WTC11 (cell line): ENCODE results near the gene SUPT3H.

ENCODE experiments used
- CBFB ChIP-seq: sonication (generic); formaldehyde crosslinking; IDR thresholded peaks from 2 replicates; pipeline ENCODE4 v1.8.1; 2022; ENCODE audit warnings: mild to moderate bottlenecking, low read depth, missing genetic modification reagents
- E2F4 ChIP-seq: sonication (generic); formaldehyde crosslinking; IDR thresholded peaks from 2 replicates; pipeline ENCODE4 v1.8.1; 2022; ENCODE audit warnings: low read depth, mild to moderate bottlenecking, moderate library complexity, missing genetic modification reagents, borderline replicate concordance
- TF ChIP-seq, protein P1 (sequence below): sonication (generic); formaldehyde crosslinking; IDR thresholded peaks from 2 replicates; pipeline ENCODE4 v1.8.1; 2023; ENCODE audit warnings: mild to moderate bottlenecking, missing genetic modification reagents
- TF ChIP-seq, protein P2 (sequence below): fragments of 200-600 bp; IDR thresholded peaks from 2 replicates; pipeline ENCODE4 v1.8.0; 2022; ENCODE audit warnings: antibody characterized with exemption

DNA sequence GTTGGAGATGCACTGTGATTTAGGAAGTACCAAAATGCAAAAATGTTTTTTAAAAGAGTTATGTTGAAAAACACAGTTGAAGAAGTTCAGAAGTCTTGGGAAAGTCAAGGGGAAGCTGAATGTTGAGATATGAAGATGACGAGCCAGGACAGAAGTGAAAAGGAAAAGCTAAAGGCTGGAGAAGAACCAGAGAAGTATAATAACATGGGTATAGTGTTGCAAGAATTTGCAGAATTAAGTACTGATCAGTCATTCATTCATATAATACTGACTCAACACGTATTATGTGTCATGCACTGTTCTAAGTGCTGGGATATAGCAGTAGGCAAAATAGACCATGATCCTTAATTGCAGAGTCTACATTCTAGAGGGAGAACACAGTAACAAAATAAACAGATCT lies 557.4 kb downstream of the SUPT3H start:
- TF ChIP-seq, protein P1, sequence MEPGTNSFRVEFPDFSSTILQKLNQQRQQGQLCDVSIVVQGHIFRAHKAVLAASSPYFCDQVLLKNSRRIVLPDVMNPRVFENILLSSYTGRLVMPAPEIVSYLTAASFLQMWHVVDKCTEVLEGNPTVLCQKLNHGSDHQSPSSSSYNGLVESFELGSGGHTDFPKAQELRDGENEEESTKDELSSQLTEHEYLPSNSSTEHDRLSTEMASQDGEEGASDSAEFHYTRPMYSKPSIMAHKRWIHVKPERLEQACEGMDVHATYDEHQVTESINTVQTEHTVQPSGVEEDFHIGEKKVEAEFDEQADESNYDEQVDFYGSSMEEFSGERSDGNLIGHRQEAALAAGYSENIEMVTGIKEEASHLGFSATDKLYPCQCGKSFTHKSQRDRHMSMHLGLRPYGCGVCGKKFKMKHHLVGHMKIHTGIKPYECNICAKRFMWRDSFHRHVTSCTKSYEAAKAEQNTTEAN (CRISPR knock-in tag): no peak
- TF ChIP-seq, protein P2, sequence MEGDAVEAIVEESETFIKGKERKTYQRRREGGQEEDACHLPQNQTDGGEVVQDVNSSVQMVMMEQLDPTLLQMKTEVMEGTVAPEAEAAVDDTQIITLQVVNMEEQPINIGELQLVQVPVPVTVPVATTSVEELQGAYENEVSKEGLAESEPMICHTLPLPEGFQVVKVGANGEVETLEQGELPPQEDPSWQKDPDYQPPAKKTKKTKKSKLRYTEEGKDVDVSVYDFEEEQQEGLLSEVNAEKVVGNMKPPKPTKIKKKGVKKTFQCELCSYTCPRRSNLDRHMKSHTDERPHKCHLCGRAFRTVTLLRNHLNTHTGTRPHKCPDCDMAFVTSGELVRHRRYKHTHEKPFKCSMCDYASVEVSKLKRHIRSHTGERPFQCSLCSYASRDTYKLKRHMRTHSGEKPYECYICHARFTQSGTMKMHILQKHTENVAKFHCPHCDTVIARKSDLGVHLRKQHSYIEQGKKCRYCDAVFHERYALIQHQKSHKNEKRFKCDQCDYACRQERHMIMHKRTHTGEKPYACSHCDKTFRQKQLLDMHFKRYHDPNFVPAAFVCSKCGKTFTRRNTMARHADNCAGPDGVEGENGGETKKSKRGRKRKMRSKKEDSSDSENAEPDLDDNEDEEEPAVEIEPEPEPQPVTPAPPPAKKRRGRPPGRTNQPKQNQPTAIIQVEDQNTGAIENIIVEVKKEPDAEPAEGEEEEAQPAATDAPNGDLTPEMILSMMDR: no peak
- TF ChIP-seq E2F4 (CRISPR knock-in tag) (no peak), CBFB (no peak)
